A549 (cell line): ENCODE measurements around the gene PRR15L. TPM values are rescaled to one million over a fixed set of nuclear protein-coding genes. Genes with fewer than 3 reads are reported as not detected.

Experiments used
- ATAC-seq, 2 experiments: fragments of 200-7000 bp in 1 of 2; fragments of >200 bp in 1 of 2; cut with Nextera tagmentation in 1 of 2; cut with Tn5 transposase in 1 of 2; 3 replicates each; pipeline versions ENCODE4 v1.8.0 to v1.9.1; 2018 to 2020; ENCODE audit warnings: mild to moderate bottlenecking in 1 of 2, moderate library complexity in 1 of 2
- CTCF ChIA-PET: fragments of 300-600 bp; sonication (Branson Sonifier 250); formaldehyde crosslinking; extraction: SDS; loops from one replicate; lab custom pipeline; 2021; ENCODE audit warnings: antibody characterized with exemption, inconsistent platforms; lab: Yijun Ruan, JAX
- POLR2A ChIA-PET: fragments of 350-600 bp; formaldehyde crosslinking; extraction: SDS; loops from one replicate; lab custom pipeline; 2021; ENCODE audit warnings: antibody characterized with exemption, inconsistent platforms; lab: Yijun Ruan, JAX
- DNase-seq, 2 experiments: peaks; one replicate each; pipeline versions ENCODE4 v3.0.0 to v3.0.0-alpha.2; 2011 to 2016; ENCODE audit warnings: low read depth in 1 of 2, low spot score in 1 of 2
- FAIRE-seq: peaks from 2 replicates; lab custom pipeline; 2011; peaks lifted over from hg19 to GRCh38; lab: Jason Lieb, UNC
- H3K27ac ChIP-seq, 2 experiments: fragments of >200 bp; sonication (Bioruptor Twin); formaldehyde crosslinking; 3 replicates each; pipeline ENCODE4 v1.5.1; 2016 to 2017
- H3K4me1 ChIP-seq: fragments of >200 bp; sonication (Bioruptor Twin); formaldehyde crosslinking; 3 replicates; pipeline ENCODE4 v1.6.1; 2016
- H3K4me2 ChIP-seq: fragments of >200 bp; sonication (Bioruptor Twin); formaldehyde crosslinking; 3 replicates; pipeline ENCODE4 v1.6.1; 2016
- H3K4me3 ChIP-seq: fragments of >200 bp; sonication (Bioruptor Twin); formaldehyde crosslinking; 3 replicates; pipeline ENCODE4 v1.5.1; 2016
- H3K9me3 ChIP-seq: fragments of >200 bp; sonication (Bioruptor Twin); formaldehyde crosslinking; 3 replicates; pipeline ENCODE4 v1.6.1; 2016
- BHLHE40 ChIP-seq: IDR thresholded peaks from 2 replicates; pipeline ENCODE4 v1.6.1; 2012; ENCODE audit warnings: low read depth, low read length, inconsistent platforms
- CBX2 ChIP-seq: fragments of 200-600 bp; sonication (generic); IDR thresholded peaks from 2 replicates; pipeline ENCODE4 v1.6.1; 2016; ENCODE audit warnings: low read depth, mild to moderate bottlenecking, borderline replicate concordance
- CBX8 ChIP-seq: fragments of 200-600 bp; sonication (generic); IDR thresholded peaks from 2 replicates; pipeline ENCODE4 v1.6.1; 2016
- CHD2 ChIP-seq: fragments of 150-350 bp; IDR thresholded peaks from 2 replicates; pipeline ENCODE4 v1.6.1; 2014; ENCODE audit warnings: low read length; ENCODE audit not compliant: partially characterized antibody
- EHMT2 ChIP-seq: fragments of 200-600 bp; sonication (generic); IDR thresholded peaks from 2 replicates; pipeline ENCODE4 v1.6.1; 2016; ENCODE audit warnings: antibody characterized with exemption, low read depth, mild to moderate bottlenecking, moderate library complexity
- EP300 ChIP-seq, 2 experiments: fragments of >200 bp; sonication (Bioruptor Twin); formaldehyde crosslinking; IDR thresholded peaks; 2 replicates in 1 of 2; 3 replicates in 1 of 2; pipeline ENCODE4 v1.6.1; 2016 to 2017
- FOSB ChIP-seq: fragments of 250-450 bp; sonication (Bioruptor Pico); IDR thresholded peaks from 2 replicates; pipeline ENCODE4 v1.5.0; 2020; ENCODE audit warnings: mild to moderate bottlenecking, moderate library complexity
- HDAC2 ChIP-seq: fragments of 200-600 bp; sonication (generic); IDR thresholded peaks from 2 replicates; pipeline ENCODE4 v1.6.1; 2016
- HOXA7 ChIP-seq: fragments of 250-450 bp; sonication (Bioruptor Pico); IDR thresholded peaks from 2 replicates; pipeline ENCODE4 v1.5.0; 2020; ENCODE audit warnings: mild to moderate bottlenecking, moderate library complexity
- HOXB13 ChIP-seq: fragments of 250-450 bp; sonication (Bioruptor Pico); IDR thresholded peaks from 2 replicates; pipeline ENCODE4 v1.5.0; 2020; ENCODE audit warnings: low read depth, mild to moderate bottlenecking, moderate library complexity
- HOXB5 ChIP-seq: fragments of 250-450 bp; sonication (Bioruptor Pico); IDR thresholded peaks from 2 replicates; pipeline ENCODE4 v1.5.0; 2020; ENCODE audit warnings: mild to moderate bottlenecking, moderate library complexity
- JUN ChIP-seq, 2 experiments: fragments of >200 bp; sonication (Bioruptor Twin); formaldehyde crosslinking; IDR thresholded peaks; 2 replicates in 1 of 2; 3 replicates in 1 of 2; pipeline ENCODE4 v1.6.1; 2016 to 2017
- KDM1A ChIP-seq: fragments of 200-600 bp; sonication (generic); IDR thresholded peaks from 2 replicates; pipeline ENCODE4 v1.6.1; 2016; ENCODE audit warnings: low read depth, mild to moderate bottlenecking
- KDM5A ChIP-seq: fragments of 200-600 bp; sonication (generic); IDR thresholded peaks from 2 replicates; pipeline ENCODE4 v1.6.1; 2016; ENCODE audit warnings: antibody characterized with exemption, mild to moderate bottlenecking
- MYC ChIP-seq: IDR thresholded peaks from 2 replicates; pipeline ENCODE4 v1.6.1; 2012; ENCODE audit warnings: mild to moderate bottlenecking, inconsistent platforms, low read length, improper control_type of control experiment, borderline replicate concordance
- NPAS2 ChIP-seq: fragments of 250-450 bp; sonication (Bioruptor Pico); IDR thresholded peaks from 2 replicates; pipeline ENCODE4 v1.8.0; 2022; ENCODE audit warnings: mild to moderate bottlenecking, moderate library complexity, borderline replicate concordance
- PHF8 ChIP-seq: fragments of 200-600 bp; sonication (generic); IDR thresholded peaks from 2 replicates; pipeline ENCODE4 v1.6.1; 2016; ENCODE audit warnings: low read depth, mild to moderate bottlenecking, antibody characterized with exemption, moderate library complexity, borderline replicate concordance
- RARB ChIP-seq: fragments of 250-450 bp; sonication (Bioruptor Pico); IDR thresholded peaks from 2 replicates; pipeline ENCODE4 v1.8.0; 2021; ENCODE audit warnings: mild to moderate bottlenecking, moderate library complexity
- RCOR1 ChIP-seq: fragments of 150-350 bp; IDR thresholded peaks from 2 replicates; pipeline ENCODE4 v1.6.1; 2014; ENCODE audit warnings: antibody characterized with exemption, low read length, low read depth
- REST ChIP-seq: fragments of 200-600 bp; sonication (generic); IDR thresholded peaks from 2 replicates; pipeline ENCODE4 v1.6.1; 2016; ENCODE audit warnings: antibody characterized with exemption, mild to moderate bottlenecking, moderate library complexity
- RFX5 ChIP-seq: fragments of 450-650 bp; IDR thresholded peaks from 2 replicates; pipeline ENCODE4 v1.7.1; 2014; ENCODE audit warnings: antibody characterized with exemption, mild to moderate bottlenecking, moderate library complexity
- ZFP36 ChIP-seq: fragments of 450-650 bp; IDR thresholded peaks from 2 replicates; pipeline ENCODE4 v1.6.1; 2014; ENCODE audit warnings: borderline replicate concordance; ENCODE audit not compliant: partially characterized antibody
- ZSCAN20 ChIP-seq: fragments of 250-450 bp; sonication (Bioruptor Pico); IDR thresholded peaks from 2 replicates; pipeline ENCODE4 v1.8.0; 2022; ENCODE audit warnings: mild to moderate bottlenecking, moderate library complexity
- WGBS: methylation state at CpG from one replicate; pipeline ENCODE4 v1.1.6; 2017; ENCODE audit errors: missing lambda C conversion rate; 5-methylcytosine and 5-hydroxymethylcytosine counted together
- polyA plus RNA-seq, 4 experiments: library from polyadenylated mRNA; depleted of rRNA in 3 of 4; stranded (reverse); fragments of >200 nt; fragmentation: RNase III in 1 of 4; extraction: RNeasy Plus Mini Kit Qiagen cat#74134 plus additional on column Dnase treatment in 1 of 4; gene quantifications; 2 replicates in 3 of 4; 3 replicates in 1 of 4; pipeline ENCODE4 v1.2.3, GENCODE V29; 2011 to 2017
- TF ChIP-seq, protein P1 (sequence below): fragments of 250-450 bp; sonication (Bioruptor Pico); IDR thresholded peaks from 2 replicates; pipeline ENCODE4 v1.5.0; 2020; ENCODE audit warnings: low read depth, mild to moderate bottlenecking, moderate library complexity
- TF ChIP-seq, protein P2 (sequence below): IDR thresholded peaks from 2 replicates; pipeline ENCODE4 v1.6.1; 2012; ENCODE audit warnings: low read depth, borderline replicate concordance
- TF ChIP-seq, protein P3 (sequence below): IDR thresholded peaks from 2 replicates; pipeline ENCODE4 v1.6.1; 2012

Gene PRR15L
- polyA plus RNA-seq, 2 of the 4 experiments (the other 2 are of a cell fraction) = 1.6 to 2.2 TPM

DNA sequence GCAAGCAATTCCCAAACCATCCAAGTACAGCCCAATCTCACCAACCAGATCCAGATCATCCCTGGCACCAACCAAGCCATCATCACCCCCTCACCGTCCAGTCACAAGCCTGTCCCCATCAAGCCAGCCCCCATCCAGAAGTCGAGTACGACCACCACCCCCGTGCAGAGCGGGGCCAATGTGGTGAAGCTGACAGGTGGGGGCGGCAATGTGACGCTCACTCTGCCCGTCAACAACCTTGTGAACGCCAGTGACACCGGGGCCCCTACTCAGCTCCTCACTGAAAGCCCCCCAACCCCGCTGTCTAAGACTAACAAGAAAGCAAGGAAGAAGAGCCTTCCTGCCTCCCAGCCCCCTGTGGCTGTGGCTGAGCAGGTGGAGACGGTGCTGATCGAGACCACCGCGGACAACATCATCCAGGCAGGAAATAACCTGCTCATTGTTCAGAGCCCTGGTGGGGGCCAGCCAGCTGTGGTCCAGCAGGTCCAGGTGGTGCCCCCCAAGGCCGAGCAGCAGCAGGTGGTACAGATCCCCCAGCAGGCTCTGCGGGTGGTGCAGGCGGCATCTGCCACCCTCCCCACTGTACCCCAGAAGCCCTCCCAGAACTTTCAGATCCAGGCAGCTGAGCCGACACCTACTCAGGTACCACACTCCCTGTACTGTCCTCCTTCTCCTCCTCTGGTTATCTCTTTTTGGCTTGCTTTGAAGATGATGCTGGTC, 41.0 kb downstream of the PRR15L start:
- no peaks in the 10 kb centered on the region for H3K9me3 ChIP-seq
- H3K27ac ChIP-seq = no peak overlapping the region
- no peak overlapping the region for H3K4me3 ChIP-seq
- FAIRE-seq = no peak
- TF ChIP-seq RFX5 = no peak
- TF ChIP-seq REST = no peak
- TF ChIP-seq ZFP36 = no peak
- no peak for TF ChIP-seq FOSB
- TF ChIP-seq RARB = no peak
- TF ChIP-seq CBX2 = no peak
- TF ChIP-seq MYC = no peak
- TF ChIP-seq, protein P1, sequence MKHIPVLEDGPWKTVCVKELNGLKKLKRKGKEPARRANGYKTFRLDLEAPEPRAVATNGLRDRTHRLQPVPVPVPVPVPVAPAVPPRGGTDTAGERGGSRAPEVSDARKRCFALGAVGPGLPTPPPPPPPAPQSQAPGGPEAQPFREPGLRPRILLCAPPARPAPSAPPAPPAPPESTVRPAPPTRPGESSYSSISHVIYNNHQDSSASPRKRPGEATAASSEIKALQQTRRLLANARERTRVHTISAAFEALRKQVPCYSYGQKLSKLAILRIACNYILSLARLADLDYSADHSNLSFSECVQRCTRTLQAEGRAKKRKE = no peak
- no peak for TF ChIP-seq ZSCAN20 (CRISPR knock-in tag)
- no peak for TF ChIP-seq CHD2
- TF ChIP-seq HOXB13 (CRISPR knock-in tag) = no peak
- TF ChIP-seq, protein P2, sequence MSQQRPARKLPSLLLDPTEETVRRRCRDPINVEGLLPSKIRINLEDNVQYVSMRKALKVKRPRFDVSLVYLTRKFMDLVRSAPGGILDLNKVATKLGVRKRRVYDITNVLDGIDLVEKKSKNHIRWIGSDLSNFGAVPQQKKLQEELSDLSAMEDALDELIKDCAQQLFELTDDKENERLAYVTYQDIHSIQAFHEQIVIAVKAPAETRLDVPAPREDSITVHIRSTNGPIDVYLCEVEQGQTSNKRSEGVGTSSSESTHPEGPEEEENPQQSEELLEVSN = no peak
- TF ChIP-seq EHMT2 = no peak
- TF ChIP-seq CBX8 = no peak
- TF ChIP-seq, all 56 proteins: peak for 0
- 89% methylated on average over 19 of the region's 19 CpGs for WGBS
- Histone ChIP-seq H3K4me1 (0 out of 3 replicates have a peak, but pooled peaks cover 3% of the 10 kb centered on the region), H3K4me2 (no peak overlapping the region)
- no peak for ATAC-seq
- ChIA-PET CTCF (interaction anchor here (0.6 to 2.2 kb wide), 9 partner anchors 11 to 101 kb away, joined by 3 to 9 read pairs (median 4); partner anchors contain the start of gene CDK5RAP3), POLR2A (interaction anchor here (0.9 to 1.5 kb wide), 2 partner anchors 21 to 85 kb away, joined by 4 to 5 read pairs; partner anchors contain the start of genes LRRC46, MRPL10 and SP2)
- no peak for DNase-seq

DNA sequence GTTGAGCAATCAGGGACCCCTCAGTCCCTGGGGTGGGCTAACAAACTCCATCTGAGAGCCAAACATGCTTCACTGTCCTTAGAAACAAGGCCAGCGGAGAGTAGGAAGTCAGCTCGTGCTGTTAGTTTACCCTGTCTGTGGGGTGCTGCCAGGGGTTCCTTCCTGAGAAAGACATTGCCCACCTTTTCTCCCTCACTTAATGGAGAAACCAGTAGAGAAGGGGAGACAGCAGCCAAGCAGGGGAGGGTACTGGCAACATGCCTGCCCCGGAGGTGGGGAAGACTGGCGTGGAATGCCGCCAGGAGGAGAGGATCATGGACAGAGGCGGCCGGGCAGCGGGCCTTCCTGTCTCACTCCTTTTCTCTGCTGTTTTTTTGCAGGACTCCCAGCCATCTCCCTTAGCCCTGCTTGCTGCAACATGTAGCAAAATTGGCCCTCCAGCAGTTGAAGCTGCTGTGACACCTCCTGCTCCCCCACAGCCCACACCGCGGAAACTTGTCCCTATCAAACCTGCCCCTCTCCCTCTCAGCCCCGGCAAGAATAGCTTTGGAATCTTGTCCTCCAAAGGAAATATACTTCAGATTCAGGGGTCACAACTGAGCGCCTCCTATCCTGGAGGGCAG, 41.8 kb downstream of the PRR15L start:
- ATAC-seq (no peak; a peak in 1 of 6 replicates), DNase-seq (no peak), FAIRE-seq (no peak)
- WGBS = 90% methylated on average over 12 of the region's 12 CpGs
- Histone ChIP-seq H3K9me3 (no peaks in the 10 kb centered on the region), H3K27ac (no peak overlapping the region), H3K4me2 (no peak overlapping the region), H3K4me1 (0 out of 3 replicates have a peak, but pooled peaks cover 3% of the 10 kb centered on the region), H3K4me3 (no peak overlapping the region)
- CTCF ChIA-PET = interaction anchor here (0.7 to 2.2 kb wide), 8 partner anchors 10 to 102 kb away, joined by 3 to 9 read pairs (median 6); partner anchors contain the start of gene CDK5RAP3
- POLR2A ChIA-PET = interaction anchor here (0.9 to 1.5 kb wide), 2 partner anchors 20 to 84 kb away, joined by 4 to 5 read pairs; partner anchors contain the start of genes LRRC46, MRPL10 and SP2
- no peak for TF ChIP-seq RARB
- TF ChIP-seq KDM5A = no peak
- no peak for TF ChIP-seq JUN (IDR thresholded peaks at IDR 0.05)
- no peak for TF ChIP-seq RCOR1
- TF ChIP-seq, protein P1 = no peak
- no peak for TF ChIP-seq HOXA7
- TF ChIP-seq, protein P3, sequence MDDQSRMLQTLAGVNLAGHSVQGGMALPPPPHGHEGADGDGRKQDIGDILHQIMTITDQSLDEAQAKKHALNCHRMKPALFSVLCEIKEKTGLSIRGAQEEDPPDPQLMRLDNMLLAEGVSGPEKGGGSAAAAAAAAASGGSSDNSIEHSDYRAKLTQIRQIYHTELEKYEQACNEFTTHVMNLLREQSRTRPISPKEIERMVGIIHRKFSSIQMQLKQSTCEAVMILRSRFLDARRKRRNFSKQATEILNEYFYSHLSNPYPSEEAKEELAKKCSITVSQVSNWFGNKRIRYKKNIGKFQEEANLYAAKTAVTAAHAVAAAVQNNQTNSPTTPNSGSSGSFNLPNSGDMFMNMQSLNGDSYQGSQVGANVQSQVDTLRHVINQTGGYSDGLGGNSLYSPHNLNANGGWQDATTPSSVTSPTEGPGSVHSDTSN = no peak
- no peak for TF ChIP-seq HOXB5 (CRISPR knock-in tag)
- no peak for TF ChIP-seq HDAC2
- TF ChIP-seq, protein P2 = no peak
- TF ChIP-seq KDM1A = no peak
- no peak for TF ChIP-seq CHD2
- no peak for TF ChIP-seq ZFP36
- no peak for TF ChIP-seq NPAS2 (CRISPR knock-in tag)
- no peak for TF ChIP-seq CBX8
- TF ChIP-seq PHF8 = no peak
- no peak for TF ChIP-seq MYC
- TF ChIP-seq BHLHE40 = no peak
- no peak for TF ChIP-seq EP300 (IDR thresholded peaks at IDR 0.05)
